Mesendoderm (in vitro differentiated cells): Measurements from ENCODE around the gene MTMR1.

Source experiments
- DNase-seq: peaks from one replicate; pipeline ENCODE4 v3.0.0; 2013
- H2AK5ac ChIP-seq: 2 replicates; pipeline ENCODE4 v1.6.1; 2013; ENCODE audit warnings: low read length, inconsistent platforms
- H2BK120ac ChIP-seq: 2 replicates; pipeline ENCODE4 v1.6.1; 2013; ENCODE audit warnings: low read depth, mild to moderate bottlenecking, low read length, moderate library complexity, mixed read lengths
- H2BK15ac ChIP-seq: replicated peaks from 2 replicates; pipeline ENCODE4 v1.6.1; 2013; ENCODE audit warnings: low read depth, mild to moderate bottlenecking, moderate library complexity
- H2BK5ac ChIP-seq: 2 replicates; pipeline ENCODE4 v1.6.1; 2013; ENCODE audit warnings: low read length, inconsistent platforms
- H3K18ac ChIP-seq: 2 replicates; pipeline ENCODE4 v1.6.1; 2013; ENCODE audit warnings: mild to moderate bottlenecking, low read length, mixed read lengths
- H3K23ac ChIP-seq: one replicate; pipeline ENCODE4 v1.6.1; 2013; ENCODE audit warnings: low read length
- H3K27ac ChIP-seq: 2 replicates; pipeline ENCODE4 v1.5.1; 2013; ENCODE audit warnings: low read depth, mild to moderate bottlenecking, inconsistent platforms, low read length, moderate library complexity
- H3K27me3 ChIP-seq: 2 replicates; pipeline ENCODE4 v1.6.1; 2013; ENCODE audit warnings: low read length, control low read depth, mild to moderate bottlenecking, inconsistent platforms; ENCODE audit not compliant: insufficient read depth, poor library complexity
- H3K36me3 ChIP-seq: 2 replicates; pipeline ENCODE4 v1.6.1; 2013; ENCODE audit warnings: low read length, inconsistent platforms; ENCODE audit not compliant: control insufficient read depth, insufficient read depth
- H3K4ac ChIP-seq: one replicate; pipeline ENCODE4 v1.6.1; 2013; ENCODE audit warnings: low read depth, mild to moderate bottlenecking, low read length, moderate library complexity
- H3K4me1 ChIP-seq: 2 replicates; pipeline ENCODE4 v1.6.1; 2013; ENCODE audit warnings: low read depth, low read length, inconsistent platforms; ENCODE audit not compliant: control insufficient read depth
- H3K4me2 ChIP-seq: 2 replicates; pipeline ENCODE4 v1.6.1; 2013; ENCODE audit warnings: low read length
- H3K4me3 ChIP-seq: 2 replicates; pipeline ENCODE4 v1.5.1; 2013; ENCODE audit warnings: mild to moderate bottlenecking, low read length
- H3K56ac ChIP-seq: one replicate; pipeline ENCODE4 v1.6.1; 2013; ENCODE audit warnings: low read length
- H3K79me1 ChIP-seq: 2 replicates; pipeline ENCODE4 v1.6.1; 2013; ENCODE audit warnings: low read length, inconsistent platforms
- H3K79me2 ChIP-seq: 2 replicates; pipeline ENCODE4 v1.6.1; 2013; ENCODE audit warnings: mild to moderate bottlenecking, low read length; ENCODE audit not compliant: control insufficient read depth, insufficient read depth
- H3K9ac ChIP-seq: 2 replicates; pipeline ENCODE4 v1.6.1; 2013; ENCODE audit warnings: low read length, inconsistent platforms
- H4K5ac ChIP-seq: one replicate; pipeline ENCODE4 v1.6.1; 2013; ENCODE audit warnings: low read length
- H4K8ac ChIP-seq: one replicate; pipeline ENCODE4 v1.6.1; 2013; ENCODE audit warnings: low read depth, mild to moderate bottlenecking, control low read depth, low read length, moderate library complexity
- WGBS: extraction: QIAGEN DNeasy Blood & Tissue Kit; methylation state at CpG from one replicate; pipeline ENCODE4 v1.1.7; 2013; ENCODE audit warnings: low lambda C conversion rate, missing lambda C conversion rate; ENCODE audit not compliant: insufficient coverage; ENCODE audit errors: extremely low coverage; 5-methylcytosine and 5-hydroxymethylcytosine counted together

The MTMR1 gene

GRCh38 chrX:150761176-150761818 lies 68.1 kb downstream of the MTMR1 start:
- no peak overlapping the region for H3K4me2 ChIP-seq
- no peaks in the 10 kb centered on the region for H3K27me3 ChIP-seq
- H3K9ac ChIP-seq, result no peak overlapping the region
- no peak overlapping the region for H4K5ac ChIP-seq
- no peak overlapping the region for H3K4me3 ChIP-seq
- H3K23ac ChIP-seq, result no peak overlapping the region
- no peaks in the 10 kb centered on the region for H3K79me2 ChIP-seq
- no peak overlapping the region for H3K4ac ChIP-seq
- no peak overlapping the region for H3K27ac ChIP-seq
- no peak overlapping the region for H2BK5ac ChIP-seq
- H3K79me1 ChIP-seq, result no peaks in the 10 kb centered on the region
- H4K8ac ChIP-seq, result no peak overlapping the region
- peak; percentile 55 for DNase-seq
- no peak overlapping the region for H3K18ac ChIP-seq
- H3K36me3 ChIP-seq, result no peaks in the 10 kb centered on the region
- H2BK15ac ChIP-seq, result no peak overlapping the region
- no peaks in the 10 kb centered on the region for H3K4me1 ChIP-seq
- no peak overlapping the region for H2BK120ac ChIP-seq
- no peak overlapping the region for H2AK5ac ChIP-seq
- H3K56ac ChIP-seq, result no peak overlapping the region
- WGBS, result no CpG with 5 or more reads among the region's 7 CpGs

- no peak overlapping the region for H3K18ac ChIP-seq
- no peak overlapping the region for H3K4ac ChIP-seq
- H3K4me3 ChIP-seq, result no peak overlapping the region
- H3K9ac ChIP-seq, result no peak overlapping the region
- H3K56ac ChIP-seq, result no peak overlapping the region
- no CpG with 5 or more reads among the region's 8 CpGs for WGBS
- H2AK5ac ChIP-seq, result no peak overlapping the region
- H3K27ac ChIP-seq, result no peak overlapping the region
- DNase-seq, result no peak
- H3K4me2 ChIP-seq, result no peak overlapping the region
- no peaks in the 10 kb centered on the region for H3K4me1 ChIP-seq
- no peaks in the 10 kb centered on the region for H3K36me3 ChIP-seq
- H3K27me3 ChIP-seq, result no peaks in the 10 kb centered on the region
- no peak overlapping the region for H2BK120ac ChIP-seq
- no peak overlapping the region for H2BK15ac ChIP-seq
- no peaks in the 10 kb centered on the region for H3K79me2 ChIP-seq
- H2BK5ac ChIP-seq, result no peak overlapping the region
- H3K23ac ChIP-seq, result no peak overlapping the region
- no peak overlapping the region for H4K5ac ChIP-seq
- no peaks in the 10 kb centered on the region for H3K79me1 ChIP-seq
- H4K8ac ChIP-seq, result no peak overlapping the region
Observed at GRCh38 chrX:150761819-150762216, 68.6 kb downstream of the MTMR1 start.

- no peak overlapping the region for H3K9ac ChIP-seq
- H3K36me3 ChIP-seq, result no peaks in the 10 kb centered on the region
- no peak overlapping the region for H3K56ac ChIP-seq
- H3K4me3 ChIP-seq, result no peak overlapping the region
- H3K4me1 ChIP-seq, result no peaks in the 10 kb centered on the region
- H3K27me3 ChIP-seq, result no peaks in the 10 kb centered on the region
- H4K8ac ChIP-seq, result no peak overlapping the region
- no peak overlapping the region for H4K5ac ChIP-seq
- H3K79me1 ChIP-seq, result no peaks in the 10 kb centered on the region
- H3K4me2 ChIP-seq, result no peak overlapping the region
- no peak overlapping the region for H2BK120ac ChIP-seq
- H3K79me2 ChIP-seq, result no peaks in the 10 kb centered on the region
- no peak overlapping the region for H2BK15ac ChIP-seq
- no peak overlapping the region for H2BK5ac ChIP-seq
- no CpG with 5 or more reads among the region's 36 CpGs for WGBS
- H3K18ac ChIP-seq, result no peak overlapping the region
- no peak overlapping the region for H3K4ac ChIP-seq
- no peak for DNase-seq
- no peak overlapping the region for H2AK5ac ChIP-seq
- no peak overlapping the region for H3K23ac ChIP-seq
- no peak overlapping the region for H3K27ac ChIP-seq
Observed at GRCh38 chrX:150762258-150763165, 69.3 kb downstream of the MTMR1 start.

- H4K8ac ChIP-seq, result no peak overlapping the region
- no peak for DNase-seq
- H2BK15ac ChIP-seq, result no peak overlapping the region
- no peaks in the 10 kb centered on the region for H3K79me2 ChIP-seq
- H2BK5ac ChIP-seq, result no peak overlapping the region
- no peak overlapping the region for H3K56ac ChIP-seq
- H3K4me1 ChIP-seq, result no peaks in the 10 kb centered on the region
- no peak overlapping the region for H3K9ac ChIP-seq
- no peak overlapping the region for H3K23ac ChIP-seq
- H3K27me3 ChIP-seq, result no peaks in the 10 kb centered on the region
- H3K4ac ChIP-seq, result no peak overlapping the region
- no peak overlapping the region for H3K4me2 ChIP-seq
- no peak overlapping the region for H3K27ac ChIP-seq
- no peak overlapping the region for H2BK120ac ChIP-seq
- no peaks in the 10 kb centered on the region for H3K36me3 ChIP-seq
- H3K4me3 ChIP-seq, result no peak overlapping the region
- H2AK5ac ChIP-seq, result no peak overlapping the region
- no peak overlapping the region for H3K18ac ChIP-seq
- no peak overlapping the region for H4K5ac ChIP-seq
- WGBS, result no CpG with 5 or more reads among the region's 13 CpGs
- no peaks in the 10 kb centered on the region for H3K79me1 ChIP-seq
Observed at GRCh38 chrX:150763303-150763797, 70.2 kb downstream of the MTMR1 start.

- no peak overlapping the region for H2AK5ac ChIP-seq
- H4K5ac ChIP-seq, result no peak overlapping the region
- DNase-seq, result peak; percentile 24
- no peak overlapping the region for H3K4me3 ChIP-seq
- H3K4me2 ChIP-seq, result no peak overlapping the region
- H3K56ac ChIP-seq, result no peak overlapping the region
- no peaks in the 10 kb centered on the region for H3K79me2 ChIP-seq
- no peak overlapping the region for H3K9ac ChIP-seq
- H3K27ac ChIP-seq, result no peak overlapping the region
- H2BK120ac ChIP-seq, result no peak overlapping the region
- WGBS, result no CpG with 5 or more reads among the region's 9 CpGs
- no peaks in the 10 kb centered on the region for H3K27me3 ChIP-seq
- H3K79me1 ChIP-seq, result no peaks in the 10 kb centered on the region
- H2BK5ac ChIP-seq, result no peak overlapping the region
- no peaks in the 10 kb centered on the region for H3K4me1 ChIP-seq
- H2BK15ac ChIP-seq, result no peak overlapping the region
- H3K18ac ChIP-seq, result no peak overlapping the region
- no peak overlapping the region for H3K4ac ChIP-seq
- no peaks in the 10 kb centered on the region for H3K36me3 ChIP-seq
- H3K23ac ChIP-seq, result no peak overlapping the region
- H4K8ac ChIP-seq, result no peak overlapping the region
Observed at GRCh38 chrX:150763810-150764209, 70.6 kb downstream of the MTMR1 start.
